GM21381 (cell line): ENCODE results near the gene DUSP16.
"Not testable (repeated sequence)": the region's sequence is repeated elsewhere in the genome, so short reads cannot be mapped to it uniquely, and the experiment has no call there.

Experiments
- ATAC-seq: cut with Tn5 transposase; IDR thresholded peaks from one replicate; pipeline ENCODE4 v1.9.1; 2021; ENCODE audit warnings: mild to moderate bottlenecking, moderate library complexity; ENCODE audit not compliant: unreplicated experiment

The DUSP16 gene

GRCh38 chr12:12521888-12522287, 40.8 kb downstream of the DUSP16 start:
- ATAC-seq = no peak

DNA sequence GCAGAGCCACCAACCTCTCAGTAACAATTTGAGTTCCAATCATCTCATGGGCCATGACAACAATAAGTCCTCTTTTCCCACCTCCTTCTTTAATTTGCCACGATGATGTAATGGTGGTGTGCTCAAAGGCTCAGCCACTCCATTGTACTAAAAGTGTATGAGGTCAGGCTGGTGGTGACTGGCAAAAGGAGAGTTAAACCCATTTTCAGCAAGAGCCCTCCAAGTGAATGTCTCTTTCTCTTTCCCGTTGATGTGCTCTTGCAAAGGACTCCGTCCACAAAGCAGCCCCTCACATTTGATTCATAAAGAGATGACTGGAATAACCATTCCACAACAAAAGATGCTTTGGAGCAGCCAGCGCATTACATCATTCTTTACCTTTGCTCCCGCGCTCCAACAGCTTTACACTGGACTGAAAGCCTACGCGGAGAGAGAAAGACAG, 41.6 kb downstream of the DUSP16 start:
- ATAC-seq = no peak

GRCh38 chr12:12520273-12520672, 42.4 kb downstream of the DUSP16 start:
- ATAC-seq = no peak

- no peak for ATAC-seq
Observed at GRCh38 chr12:12519354-12519998, 43.2 kb downstream of the DUSP16 start.

GRCh38 chr12:12518919-12519318, 43.7 kb downstream of the DUSP16 start:
- no peak for ATAC-seq

DNA sequence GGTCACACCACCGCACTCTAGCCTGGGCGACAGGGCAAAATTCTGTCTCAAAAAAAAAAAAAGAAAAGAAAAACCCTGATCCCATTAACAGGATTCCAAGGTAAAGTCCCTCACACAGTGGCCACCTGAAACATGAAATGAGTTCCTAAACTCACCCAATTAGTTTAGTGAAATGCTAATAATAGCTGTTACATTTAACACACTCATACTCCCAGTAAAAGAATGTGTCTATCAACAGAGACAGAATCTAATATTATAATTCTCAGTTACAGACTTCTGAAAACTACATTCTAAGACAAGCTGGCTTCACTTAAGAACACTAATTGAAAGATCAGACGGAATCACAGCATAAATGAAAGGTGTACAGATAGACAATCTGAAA, 44.2 kb downstream of the DUSP16 start:
- ATAC-seq = no peak

DNA sequence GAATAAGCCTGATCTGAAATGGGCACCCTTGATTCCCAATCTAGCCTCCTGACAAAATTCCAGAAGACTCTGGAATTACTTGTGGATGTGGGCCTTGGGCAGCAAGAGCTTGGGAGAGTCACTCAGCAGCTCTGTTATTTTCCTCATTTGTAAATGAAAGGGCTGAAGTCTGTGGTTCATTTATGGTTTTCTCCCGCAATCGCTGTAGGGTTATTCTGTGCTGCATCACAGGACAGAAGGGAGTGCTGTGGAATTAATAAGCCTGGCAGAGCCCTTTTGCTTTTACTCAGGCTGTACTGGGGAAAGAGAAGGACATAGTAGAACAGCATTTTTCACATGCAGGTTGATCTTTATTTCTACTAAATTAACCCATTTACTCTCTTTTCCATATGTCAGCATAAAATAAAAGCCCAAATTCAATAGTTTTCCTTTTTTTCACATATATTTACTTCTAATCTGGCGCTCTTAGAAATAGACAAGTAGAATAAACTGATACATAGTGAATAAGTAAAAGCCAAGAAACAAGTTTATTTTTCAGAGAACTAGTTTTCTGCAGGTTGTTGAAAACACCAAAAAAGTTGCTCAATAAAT, 49.2 kb downstream of the DUSP16 start:
- no peak for ATAC-seq

DNA sequence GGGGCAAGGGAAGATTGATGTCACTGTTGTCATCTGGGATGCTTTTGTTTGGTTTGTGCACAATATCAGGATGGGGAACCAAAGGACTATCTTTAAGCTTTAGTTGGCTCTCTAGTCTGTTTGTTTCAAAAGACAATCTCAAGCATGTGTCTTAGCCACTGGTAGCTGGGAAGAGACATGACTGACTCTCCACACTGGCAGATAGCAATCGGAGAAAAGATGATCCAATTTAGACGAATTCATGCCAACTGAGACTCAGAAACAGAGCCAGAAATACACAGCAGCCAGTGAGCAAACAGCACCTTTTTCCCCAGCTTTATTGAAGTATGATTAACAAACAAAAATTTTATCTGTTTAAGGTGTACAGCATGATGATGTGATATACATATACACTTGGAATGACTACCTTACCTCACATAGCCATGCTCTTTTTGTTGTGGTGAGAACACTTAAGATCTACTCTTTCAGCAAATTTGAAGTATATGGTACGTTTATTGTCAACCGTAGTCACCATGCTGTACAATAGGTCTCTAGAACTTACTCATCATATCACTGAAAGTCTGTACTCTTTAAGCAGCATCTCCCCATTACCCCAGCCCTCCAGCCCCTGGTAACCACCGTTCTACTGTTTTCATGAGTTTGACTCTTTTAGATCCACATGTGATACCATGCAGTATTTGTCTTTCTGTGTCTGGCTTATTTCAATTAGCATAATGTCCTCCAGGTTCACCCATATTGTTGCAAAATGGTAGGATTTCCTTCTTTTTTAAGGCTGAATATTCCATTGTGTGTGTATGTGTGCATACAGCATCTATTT, 50.6 kb downstream of the DUSP16 start:
- no peak for ATAC-seq

- no peak for ATAC-seq
Observed at GRCh38 chr12:12511021-12511783, 51.5 kb downstream of the DUSP16 start.

GRCh38 chr12:12510551-12510950, 52.1 kb downstream of the DUSP16 start:
- ATAC-seq = no peak

DNA sequence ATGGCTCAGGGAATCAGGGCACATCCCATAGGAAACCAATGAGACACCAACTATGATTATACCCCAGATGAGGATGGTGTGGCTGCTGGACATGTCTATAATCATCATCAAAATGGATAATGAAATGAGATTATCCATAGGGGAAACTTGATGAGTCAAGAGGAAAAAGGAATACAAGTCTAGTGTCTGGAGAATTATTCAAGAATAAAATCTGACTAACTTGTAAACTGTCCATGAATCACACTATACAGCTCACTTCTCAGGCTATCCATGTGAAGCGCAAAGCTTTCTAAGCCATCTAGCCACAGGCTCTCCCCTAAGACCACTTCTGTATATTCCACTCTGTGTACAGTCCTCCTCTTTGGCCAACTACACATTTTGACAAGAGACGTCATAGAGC, 52.5 kb downstream of the DUSP16 start:
- no peak for ATAC-seq

DNA sequence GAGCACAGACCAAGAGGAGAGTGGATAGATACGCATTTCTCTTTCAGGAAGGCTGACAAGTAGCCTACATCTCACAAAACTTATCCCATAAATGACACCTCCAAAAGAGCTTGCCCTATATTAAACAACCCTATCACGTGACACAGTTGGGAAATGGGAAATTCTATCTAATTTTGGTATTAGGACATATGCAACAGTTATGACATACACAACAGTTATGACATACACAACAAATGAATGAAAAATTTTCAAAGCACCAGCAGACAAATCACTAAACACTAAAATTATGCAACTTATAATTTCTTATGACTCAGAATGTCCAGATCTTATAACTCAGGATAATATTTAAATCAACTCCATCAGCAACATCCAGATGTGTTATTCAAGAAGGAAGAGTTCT, 54.1 kb downstream of the DUSP16 start:
- ATAC-seq = no peak

GRCh38 chr12:12507121-12507520, 55.5 kb downstream of the DUSP16 start:
- ATAC-seq = no peak

DNA sequence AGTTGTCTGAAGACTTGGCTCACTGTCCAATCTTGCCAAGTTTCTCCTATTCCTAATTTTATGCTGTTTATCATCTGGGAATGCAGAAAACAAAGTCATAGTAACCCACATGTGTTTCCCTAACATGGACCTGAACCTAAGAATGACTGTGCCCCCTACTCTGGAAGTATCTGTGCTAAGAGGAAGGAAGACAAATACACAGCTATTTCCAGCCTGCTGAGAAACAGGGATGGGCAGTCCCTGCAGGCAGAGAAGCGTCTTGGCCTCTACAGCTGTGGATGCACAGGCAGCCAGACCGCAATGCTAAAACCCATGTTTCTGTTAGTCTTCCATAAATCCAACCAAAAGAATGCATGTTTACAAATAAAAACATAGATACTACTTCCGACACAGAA, 56.2 kb downstream of the DUSP16 start:
- ATAC-seq = no peak

GRCh38 chr12:12505544-12506495, 56.8 kb downstream of the DUSP16 start:
- peak; percentile 81 for ATAC-seq

GRCh38 chr12:12503384-12504078, 59.1 kb downstream of the DUSP16 start:
- no peak for ATAC-seq

DNA sequence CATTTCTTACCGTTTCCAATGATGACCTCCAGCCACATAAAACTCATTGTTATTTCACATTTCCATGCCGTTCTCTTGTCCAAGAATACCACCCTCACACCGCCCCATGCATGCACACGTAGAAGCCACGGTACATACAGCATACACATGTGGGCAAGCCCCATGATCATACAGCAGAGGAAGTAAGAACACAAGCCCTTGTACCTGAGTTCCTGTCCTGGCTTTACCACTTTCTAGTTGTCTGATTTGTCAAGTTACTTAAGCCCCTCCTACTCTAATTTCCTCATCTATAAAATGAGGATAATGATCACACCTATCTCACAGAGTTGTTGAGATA, 59.9 kb downstream of the DUSP16 start:
- ATAC-seq = no peak

DNA sequence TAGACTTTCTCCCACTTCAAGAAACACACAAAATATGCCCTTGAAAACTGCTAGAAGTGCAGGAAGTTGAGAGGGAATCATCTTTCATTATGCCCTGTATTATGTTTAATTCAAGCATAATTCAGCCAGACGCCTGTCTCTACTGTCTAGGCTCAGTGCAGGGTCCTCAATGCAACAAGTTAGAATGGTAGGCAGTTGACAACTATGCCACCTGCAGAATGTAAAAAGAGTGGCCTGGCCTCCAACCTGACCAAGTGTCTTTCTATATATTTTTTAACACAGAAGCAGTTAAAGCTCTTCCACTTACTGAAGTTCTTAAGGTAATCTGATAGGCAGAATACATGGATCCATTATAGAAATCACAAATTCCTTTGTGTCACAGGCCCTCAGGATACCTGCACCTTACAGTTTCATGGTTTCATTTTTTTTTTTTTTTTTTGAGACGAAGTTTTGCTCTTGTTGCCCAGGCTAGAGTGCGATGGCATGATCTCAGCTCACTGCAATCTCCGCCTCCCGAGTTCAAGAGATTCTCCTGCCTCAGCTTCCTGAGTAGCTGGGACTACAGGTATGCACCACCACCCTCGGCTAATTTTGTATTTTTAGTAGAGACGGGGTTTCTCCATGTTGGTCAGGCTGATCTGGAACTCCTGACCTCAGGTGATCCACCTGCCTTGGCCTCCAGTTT, 60.4 kb downstream of the DUSP16 start:
- not testable (repeated sequence) for ATAC-seq

- ATAC-seq = no peak
Observed at GRCh38 chr12:12501121-12501520, 61.5 kb downstream of the DUSP16 start.
